DOHH2 (cell line): ENCODE measurements around the gene LGI2.

Experiments
- H3F3A ChIP-seq: fragments of 200-600 bp; sonication (generic), shearing (Covaris generic); 2 replicates; pipeline ENCODE4 v1.6.0; 2016; ENCODE audit warnings: antibody characterized with exemption, mild to moderate bottlenecking; ENCODE audit not compliant: control insufficient read depth, insufficient read depth
- H3K27ac ChIP-seq: fragments of 200-600 bp; sonication (generic); 2 replicates; pipeline ENCODE4 v1.5.1; 2014; ENCODE audit warnings: low read depth, mild to moderate bottlenecking, low read length, moderate library complexity
- H3K27me3 ChIP-seq: fragments of 200-600 bp; sonication (generic); 2 replicates; pipeline ENCODE4 v1.6.1; 2014; ENCODE audit warnings: mild to moderate bottlenecking, low read length, mixed read lengths; ENCODE audit not compliant: control insufficient read depth
- H3K36me3 ChIP-seq: fragments of 200-600 bp; sonication (generic); 2 replicates; pipeline ENCODE4 v1.6.1; 2014; ENCODE audit warnings: mild to moderate bottlenecking, low read length, moderate library complexity, mixed read lengths; ENCODE audit not compliant: control insufficient read depth
- H3K4me1 ChIP-seq: fragments of 200-600 bp; sonication (generic); 2 replicates; pipeline ENCODE4 v1.6.1; 2014; ENCODE audit warnings: mild to moderate bottlenecking, low read length, mixed read lengths; ENCODE audit not compliant: control insufficient read depth
- H3K4me2 ChIP-seq: fragments of 200-600 bp; sonication (generic); 2 replicates; pipeline ENCODE4 v1.6.0; 2014; ENCODE audit warnings: mild to moderate bottlenecking, low read length, moderate library complexity
- H3K4me3 ChIP-seq: fragments of 200-600 bp; sonication (generic); 2 replicates; pipeline ENCODE4 v1.5.1; 2014; ENCODE audit warnings: mild to moderate bottlenecking, low read length, mixed read lengths
- H3K79me2 ChIP-seq: fragments of 200-600 bp; sonication (generic); 2 replicates; pipeline ENCODE4 v1.6.1; 2014; ENCODE audit warnings: mild to moderate bottlenecking, low read length, mixed read lengths; ENCODE audit not compliant: control insufficient read depth
- H3K9me2 ChIP-seq: fragments of 200-600 bp; sonication (generic); replicated peaks from 2 replicates; pipeline ENCODE4 v1.6.1; 2014; ENCODE audit warnings: mild to moderate bottlenecking, low read length, mixed read lengths; ENCODE audit not compliant: control insufficient read depth
- H3K9me3 ChIP-seq: fragments of 200-600 bp; sonication (generic); 2 replicates; pipeline ENCODE4 v1.6.1; 2014; ENCODE audit warnings: antibody characterized with exemption, low read length, mixed read lengths; ENCODE audit not compliant: control insufficient read depth, insufficient read depth
- H4K20me1 ChIP-seq: fragments of 200-600 bp; sonication (generic); 2 replicates; pipeline ENCODE4 v1.6.0; 2014; ENCODE audit warnings: low read depth, mild to moderate bottlenecking, antibody characterized with exemption, low read length, moderate library complexity; ENCODE audit not compliant: control insufficient read depth, insufficient read depth
- EZH2phosphoT487 ChIP-seq: fragments of 200-600 bp; sonication (generic); IDR thresholded peaks from 2 replicates; pipeline ENCODE4 v1.6.1; 2017; ENCODE audit warnings: borderline replicate concordance, mild to moderate bottlenecking, antibody characterized with exemption, low read length, moderate library complexity, mixed read lengths
- TF ChIP-seq, protein P1 (sequence below): fragments of 200-600 bp; sonication (generic); IDR thresholded peaks from one replicate; pipeline ENCODE4 v1.5.1; 2014; ENCODE audit warnings: antibody characterized with exemption, mild to moderate bottlenecking, low read depth, low read length; ENCODE audit not compliant: poor library complexity, severe bottlenecking

Gene LGI2

GRCh38 chr4:24968278-24968677 is 62.5 kb downstream of the LGI2 start:
- no peaks in the 10 kb centered on the region for H4K20me1 ChIP-seq
- H3K27me3 ChIP-seq, result no peaks in the 10 kb centered on the region
- TF ChIP-seq, protein P1, sequence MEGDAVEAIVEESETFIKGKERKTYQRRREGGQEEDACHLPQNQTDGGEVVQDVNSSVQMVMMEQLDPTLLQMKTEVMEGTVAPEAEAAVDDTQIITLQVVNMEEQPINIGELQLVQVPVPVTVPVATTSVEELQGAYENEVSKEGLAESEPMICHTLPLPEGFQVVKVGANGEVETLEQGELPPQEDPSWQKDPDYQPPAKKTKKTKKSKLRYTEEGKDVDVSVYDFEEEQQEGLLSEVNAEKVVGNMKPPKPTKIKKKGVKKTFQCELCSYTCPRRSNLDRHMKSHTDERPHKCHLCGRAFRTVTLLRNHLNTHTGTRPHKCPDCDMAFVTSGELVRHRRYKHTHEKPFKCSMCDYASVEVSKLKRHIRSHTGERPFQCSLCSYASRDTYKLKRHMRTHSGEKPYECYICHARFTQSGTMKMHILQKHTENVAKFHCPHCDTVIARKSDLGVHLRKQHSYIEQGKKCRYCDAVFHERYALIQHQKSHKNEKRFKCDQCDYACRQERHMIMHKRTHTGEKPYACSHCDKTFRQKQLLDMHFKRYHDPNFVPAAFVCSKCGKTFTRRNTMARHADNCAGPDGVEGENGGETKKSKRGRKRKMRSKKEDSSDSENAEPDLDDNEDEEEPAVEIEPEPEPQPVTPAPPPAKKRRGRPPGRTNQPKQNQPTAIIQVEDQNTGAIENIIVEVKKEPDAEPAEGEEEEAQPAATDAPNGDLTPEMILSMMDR, result no peak
- no peak for TF ChIP-seq EZH2phosphoT487
- H3F3A ChIP-seq, result no peaks in the 10 kb centered on the region
- no peaks in the 10 kb centered on the region for H3K4me1 ChIP-seq
- no peaks in the 10 kb centered on the region for H3K79me2 ChIP-seq
- H3K9me2 ChIP-seq, result no peaks in the 10 kb centered on the region
- H3K36me3 ChIP-seq, result no peaks in the 10 kb centered on the region
- peaks cover 18% of the 10 kb centered on the region; the same call in 1 of the 2 replicates for H3K9me3 ChIP-seq
- H3K4me2 ChIP-seq, result no peak overlapping the region
- H3K4me3 ChIP-seq, result no peak overlapping the region
- no peak overlapping the region for H3K27ac ChIP-seq

DNA sequence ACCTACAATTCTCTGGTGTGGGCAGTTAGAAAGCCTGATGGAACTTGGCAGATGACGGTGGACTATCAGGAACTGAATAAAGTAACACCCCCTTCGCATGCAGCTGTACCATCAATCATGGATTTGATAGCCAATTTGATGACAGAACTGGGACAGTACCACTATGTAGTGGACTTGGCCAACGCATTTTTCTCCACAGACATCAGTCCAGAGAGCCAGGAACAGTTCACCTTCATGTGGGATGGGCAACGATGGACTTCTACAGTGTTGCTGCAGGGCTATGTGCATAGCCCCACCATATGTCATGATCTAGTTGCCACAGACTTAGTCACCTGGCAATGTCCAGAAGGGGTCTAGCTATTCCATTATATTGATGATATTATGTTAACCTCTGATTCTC is 63.4 kb downstream of the LGI2 start:
- H3K4me2 ChIP-seq, result no peak overlapping the region
- no peaks in the 10 kb centered on the region for H3K4me1 ChIP-seq
- H3K79me2 ChIP-seq, result no peaks in the 10 kb centered on the region
- H3K27me3 ChIP-seq, result no peaks in the 10 kb centered on the region
- no peak overlapping the region for H3K27ac ChIP-seq
- no peaks in the 10 kb centered on the region for H3F3A ChIP-seq
- H3K36me3 ChIP-seq, result no peaks in the 10 kb centered on the region
- no peaks in the 10 kb centered on the region for H4K20me1 ChIP-seq
- no peaks in the 10 kb centered on the region for H3K9me2 ChIP-seq
- peaks cover 18% of the 10 kb centered on the region; the same call in 1 of the 2 replicates for H3K9me3 ChIP-seq
- no peak for TF ChIP-seq EZH2phosphoT487
- TF ChIP-seq, protein P1, result no peak
- no peak overlapping the region for H3K4me3 ChIP-seq

DNA sequence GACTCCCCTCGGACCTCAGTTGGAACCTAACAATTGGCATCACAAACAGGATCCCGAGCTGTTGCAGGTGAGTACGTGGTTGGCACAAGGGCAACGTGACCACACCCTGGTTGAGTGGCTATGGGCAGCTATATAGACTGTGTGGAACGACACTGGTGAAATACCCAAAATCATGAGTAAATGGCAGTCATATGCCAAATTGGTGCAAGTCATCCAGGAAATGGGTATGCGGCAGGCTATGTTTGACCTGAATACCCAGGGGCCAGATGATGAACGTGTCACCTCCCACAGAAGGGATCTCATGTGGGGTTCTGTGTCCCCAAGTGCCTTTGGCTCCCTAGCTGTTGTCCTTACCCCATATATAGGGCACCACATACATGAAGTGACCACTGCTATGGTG is 64.7 kb downstream of the LGI2 start:
- no peak overlapping the region for H3K4me2 ChIP-seq
- no peaks in the 10 kb centered on the region for H3K79me2 ChIP-seq
- H3K9me3 ChIP-seq, result peaks cover 18% of the 10 kb centered on the region; the same call in 1 of the 2 replicates
- H3K9me2 ChIP-seq, result no peaks in the 10 kb centered on the region
- H3K4me3 ChIP-seq, result no peak overlapping the region
- TF ChIP-seq, protein P1, result no peak
- no peak for TF ChIP-seq EZH2phosphoT487
- no peaks in the 10 kb centered on the region for H4K20me1 ChIP-seq
- H3F3A ChIP-seq, result no peaks in the 10 kb centered on the region
- H3K27me3 ChIP-seq, result no peaks in the 10 kb centered on the region
- H3K4me1 ChIP-seq, result no peaks in the 10 kb centered on the region
- no peak overlapping the region for H3K27ac ChIP-seq
- H3K36me3 ChIP-seq, result no peaks in the 10 kb centered on the region
